Airway epithelial cell (primary cell): ENCODE data around the gene GC. TPM values are rescaled to one million over a fixed set of nuclear protein-coding genes. Genes with fewer than 3 reads are reported as not detected.

Experiments
- total RNA-seq: library from RNA; depleted of rRNA; stranded (reverse); fragments of >200 nt; gene quantifications from 2 replicates; pipeline ENCODE4 v1.2.3, GENCODE V29; 2015

The GC gene
- total RNA-seq, result not detected in 2 replicates

GRCh38 chr4:71783972-71784371 is at the start of gene GC:
Gene GC (minus strand): TSS chr4:71784079. CDS start chr4:71784018, 61 bp downstream.

Other genes with a start within 250 kb of the GC start
- gene NPFFR2, start 247.9 kb upstream of the GC start, total RNA-seq, result 0.14 TPM in 1 of 2 replicates, not detected in the other